ENCODE measurements around the gene PLOD2. TPM values are rescaled to one million over a fixed set of nuclear protein-coding genes. Genes with fewer than 3 reads are reported as not detected.

Gene PLOD2
- total RNA-seq, 1 donor from 2014 or later = 117 TPM

DNA sequence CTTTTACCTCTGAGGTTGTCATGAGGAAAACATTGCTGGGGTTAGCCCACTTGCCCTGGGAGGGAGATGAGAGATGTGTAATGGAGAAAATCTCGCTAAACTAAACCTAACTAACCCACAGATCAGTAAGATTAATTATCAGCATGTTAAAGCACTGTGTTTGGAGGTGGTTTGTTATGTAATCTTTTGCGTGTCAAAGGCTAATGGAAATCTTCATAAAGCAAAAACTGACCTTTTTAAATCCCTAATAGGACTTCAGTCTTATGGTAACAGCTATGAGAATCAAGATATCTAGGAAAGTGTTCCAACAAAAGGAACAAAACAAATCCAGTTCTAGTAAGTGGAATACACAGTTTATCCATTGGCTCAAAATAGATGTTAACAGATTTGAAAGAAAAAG lies 102.7 kb downstream of the PLOD2 start:
- H3K4me1 Mint-ChIP-seq (ENCODE audit: low read depth, unreplicated experiment) = peaks cover under 1% of the 10 kb centered on the region
- no peak overlapping the region for H3K4me3 ChIP-seq (ENCODE audit: insufficient read depth, low read depth, low read length)
- no peak overlapping the region for H3K4me2 ChIP-seq (ENCODE audit: low read length)
- no peaks in the 10 kb centered on the region for H3K4me1 ChIP-seq (ENCODE audit: insufficient read depth, low read length)
- TF ChIP-seq, protein P1, sequence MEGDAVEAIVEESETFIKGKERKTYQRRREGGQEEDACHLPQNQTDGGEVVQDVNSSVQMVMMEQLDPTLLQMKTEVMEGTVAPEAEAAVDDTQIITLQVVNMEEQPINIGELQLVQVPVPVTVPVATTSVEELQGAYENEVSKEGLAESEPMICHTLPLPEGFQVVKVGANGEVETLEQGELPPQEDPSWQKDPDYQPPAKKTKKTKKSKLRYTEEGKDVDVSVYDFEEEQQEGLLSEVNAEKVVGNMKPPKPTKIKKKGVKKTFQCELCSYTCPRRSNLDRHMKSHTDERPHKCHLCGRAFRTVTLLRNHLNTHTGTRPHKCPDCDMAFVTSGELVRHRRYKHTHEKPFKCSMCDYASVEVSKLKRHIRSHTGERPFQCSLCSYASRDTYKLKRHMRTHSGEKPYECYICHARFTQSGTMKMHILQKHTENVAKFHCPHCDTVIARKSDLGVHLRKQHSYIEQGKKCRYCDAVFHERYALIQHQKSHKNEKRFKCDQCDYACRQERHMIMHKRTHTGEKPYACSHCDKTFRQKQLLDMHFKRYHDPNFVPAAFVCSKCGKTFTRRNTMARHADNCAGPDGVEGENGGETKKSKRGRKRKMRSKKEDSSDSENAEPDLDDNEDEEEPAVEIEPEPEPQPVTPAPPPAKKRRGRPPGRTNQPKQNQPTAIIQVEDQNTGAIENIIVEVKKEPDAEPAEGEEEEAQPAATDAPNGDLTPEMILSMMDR (IDR thresholded peaks at IDR 0.05; ENCODE audit: insufficient read depth, low read depth, low read length) = no peak
- TF ChIP-seq EZH2 (IDR thresholded peaks at IDR 0.05; ENCODE audit: insufficient read depth, low read length) = no peak
- H3K9ac ChIP-seq (ENCODE audit: low read length) = no peak overlapping the region
- H3K36me3 ChIP-seq (ENCODE audit: insufficient read depth, low read length) = no peaks in the 10 kb centered on the region
- no peaks in the 10 kb centered on the region for H3K27me3 ChIP-seq (ENCODE audit: insufficient read depth, low read length)
- H3K36me3 Mint-ChIP-seq (ENCODE audit: low read depth, unreplicated experiment) = no peaks in the 10 kb centered on the region
- H3K27ac Mint-ChIP-seq (ENCODE audit: unreplicated experiment) = no peak overlapping the region
- DNase-seq (ENCODE audit: low read depth) (no peak), FAIRE-seq (no peak)
- no peaks in the 10 kb centered on the region for H3K9me3 ChIP-seq (ENCODE audit: insufficient read depth, low read depth, low read length)
- H2AFZ ChIP-seq (ENCODE audit: low read depth, low read length) = no peak overlapping the region
- no peaks in the 10 kb centered on the region for H3K27me3 Mint-ChIP-seq (ENCODE audit: low read depth, unreplicated experiment)
- no peak overlapping the region for H3K27ac ChIP-seq (ENCODE audit: low read depth, low read length)
- H3K79me2 ChIP-seq (ENCODE audit: insufficient read depth, low read length) = no peaks in the 10 kb centered on the region
- H3K9me3 Mint-ChIP-seq (ENCODE audit: unreplicated experiment) = no peaks in the 10 kb centered on the region
- no peaks in the 10 kb centered on the region for H4K20me1 ChIP-seq (ENCODE audit: insufficient read depth, low read length)
- no peak overlapping the region for H3K4me3 Mint-ChIP-seq (ENCODE audit: unreplicated experiment)

DNA sequence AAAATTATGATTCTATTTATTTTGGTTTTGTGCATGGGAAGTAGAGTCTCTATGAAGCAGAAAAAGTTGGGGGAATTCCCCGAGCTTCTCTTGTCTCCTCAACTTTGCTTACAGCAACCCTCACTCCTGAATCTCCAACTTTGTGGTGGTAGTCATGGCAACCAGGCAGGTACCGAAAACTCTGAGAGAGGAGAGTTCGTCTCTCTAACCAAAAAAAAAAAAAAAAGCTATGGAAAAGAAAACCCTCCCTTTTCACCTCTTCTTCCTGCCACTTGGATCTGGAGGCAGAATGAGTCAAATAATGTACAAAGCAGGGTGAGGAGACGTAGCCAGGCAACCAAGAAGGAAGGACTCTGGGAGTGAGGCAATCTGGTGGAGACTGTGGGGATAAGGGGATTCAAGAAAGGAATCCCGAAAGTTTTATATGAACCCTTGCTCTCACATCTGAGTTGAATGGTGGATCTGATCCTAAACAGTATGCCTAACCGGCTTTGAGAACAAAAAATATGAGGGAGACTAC lies 108.1 kb downstream of the PLOD2 start:
- no peak overlapping the region for H2AFZ ChIP-seq (ENCODE audit: low read depth, low read length)
- Mint-ChIP-seq H3K4me3 (ENCODE audit: unreplicated experiment) (no peak overlapping the region), H3K27me3 (ENCODE audit: low read depth, unreplicated experiment) (no peaks in the 10 kb centered on the region), H3K9me3 (ENCODE audit: unreplicated experiment) (no peaks in the 10 kb centered on the region), H3K27ac (ENCODE audit: unreplicated experiment) (no peak overlapping the region), H3K4me1 (ENCODE audit: low read depth, unreplicated experiment) (peaks cover 4% of the 10 kb centered on the region), H3K36me3 (ENCODE audit: low read depth, unreplicated experiment) (no peaks in the 10 kb centered on the region)
- no peak overlapping the region for H3K27ac ChIP-seq (ENCODE audit: low read depth, low read length)
- no peaks in the 10 kb centered on the region for H3K9me3 ChIP-seq (ENCODE audit: insufficient read depth, low read depth, low read length)
- no peak overlapping the region for H3K9ac ChIP-seq (ENCODE audit: low read length)
- no peaks in the 10 kb centered on the region for H3K4me1 ChIP-seq (ENCODE audit: insufficient read depth, low read length)
- no peaks in the 10 kb centered on the region for H3K79me2 ChIP-seq (ENCODE audit: insufficient read depth, low read length)
- H4K20me1 ChIP-seq (ENCODE audit: insufficient read depth, low read length) = no peaks in the 10 kb centered on the region
- H3K36me3 ChIP-seq (ENCODE audit: insufficient read depth, low read length) = no peaks in the 10 kb centered on the region
- DNase-seq (ENCODE audit: low read depth) = no peak
- TF ChIP-seq, protein P1 (IDR thresholded peaks at IDR 0.05; ENCODE audit: insufficient read depth, low read depth, low read length) = no peak
- TF ChIP-seq EZH2 (IDR thresholded peaks at IDR 0.05; ENCODE audit: insufficient read depth, low read length) = no peak
- H3K27me3 ChIP-seq (ENCODE audit: insufficient read depth, low read length) = no peaks in the 10 kb centered on the region
- no peak overlapping the region for H3K4me3 ChIP-seq (ENCODE audit: insufficient read depth, low read depth, low read length)
- no peak for FAIRE-seq
- H3K4me2 ChIP-seq (ENCODE audit: low read length) = no peak overlapping the region

DNA sequence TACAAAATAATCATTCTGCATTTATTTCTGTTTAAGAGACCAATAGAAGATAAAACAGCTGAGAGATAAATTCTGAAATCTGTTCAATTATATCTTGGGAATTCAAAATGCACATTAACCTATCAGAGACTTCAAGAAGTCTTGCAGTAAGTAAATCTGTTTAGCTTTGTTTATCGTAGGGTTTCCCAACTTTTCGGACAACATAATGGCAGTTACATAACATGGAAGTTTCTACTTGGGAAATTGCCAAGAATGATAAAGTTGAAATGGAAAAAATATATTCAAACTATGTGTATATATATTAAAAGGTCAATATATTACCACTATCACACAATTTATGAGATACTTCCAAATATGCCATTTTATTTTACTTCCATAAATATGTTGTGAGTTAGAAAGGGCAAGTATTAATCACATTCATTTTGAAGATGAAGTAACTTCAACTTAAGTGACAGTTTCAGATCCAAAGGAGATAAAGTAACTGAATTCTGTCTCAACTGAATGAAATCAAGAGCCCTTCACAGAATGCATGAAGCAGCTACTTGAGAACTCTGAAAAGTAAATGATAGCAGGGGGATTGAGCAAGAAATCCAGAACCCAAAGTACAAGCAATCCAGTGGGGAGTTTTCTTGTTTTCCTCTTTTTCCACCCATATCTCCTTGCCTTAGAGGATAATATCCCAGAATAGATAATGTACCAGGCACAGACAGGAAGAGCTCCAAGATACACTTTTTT lies 108.8 kb downstream of the PLOD2 start:
- Histone ChIP-seq H3K36me3 (ENCODE audit: insufficient read depth, low read length) (no peaks in the 10 kb centered on the region), H3K9ac (ENCODE audit: low read length) (no peak overlapping the region), H4K20me1 (ENCODE audit: insufficient read depth, low read length) (no peaks in the 10 kb centered on the region), H3K4me2 (ENCODE audit: low read length) (no peak overlapping the region), H3K9me3 (ENCODE audit: insufficient read depth, low read depth, low read length) (no peaks in the 10 kb centered on the region), H3K4me3 (ENCODE audit: insufficient read depth, low read depth, low read length) (no peak overlapping the region), H3K4me1 (ENCODE audit: insufficient read depth, low read length) (no peaks in the 10 kb centered on the region), H3K79me2 (ENCODE audit: insufficient read depth, low read length) (no peaks in the 10 kb centered on the region), H2AFZ (ENCODE audit: low read depth, low read length) (no peak overlapping the region), H3K27me3 (ENCODE audit: insufficient read depth, low read length) (no peaks in the 10 kb centered on the region), H3K27ac (ENCODE audit: low read depth, low read length) (no peak overlapping the region)
- Mint-ChIP-seq H3K9me3 (ENCODE audit: unreplicated experiment) (no peaks in the 10 kb centered on the region), H3K27me3 (ENCODE audit: low read depth, unreplicated experiment) (no peaks in the 10 kb centered on the region), H3K27ac (ENCODE audit: unreplicated experiment) (no peak overlapping the region), H3K36me3 (ENCODE audit: low read depth, unreplicated experiment) (no peaks in the 10 kb centered on the region), H3K4me3 (ENCODE audit: unreplicated experiment) (no peak overlapping the region), H3K4me1 (ENCODE audit: low read depth, unreplicated experiment) (peaks cover 4% of the 10 kb centered on the region)
- no peak for FAIRE-seq
- no peak for DNase-seq (ENCODE audit: low read depth)
- TF ChIP-seq, protein P1 (IDR thresholded peaks at IDR 0.05; ENCODE audit: insufficient read depth, low read depth, low read length) = no peak
- no peak for TF ChIP-seq EZH2 (IDR thresholded peaks at IDR 0.05; ENCODE audit: insufficient read depth, low read length)

All from astrocyte (in vitro differentiated cells and primary cell).